ENCODE data around the gene CFAP46. TPM values are rescaled to one million over a fixed set of nuclear protein-coding genes. Genes with fewer than 3 reads are reported as not detected.

CFAP46 gene
- 1.5 TPM for polyA plus RNA-seq (2013, experiment 1 of 2)
- 1.4 TPM for polyA plus RNA-seq (2013, experiment 2 of 2)

DNA sequence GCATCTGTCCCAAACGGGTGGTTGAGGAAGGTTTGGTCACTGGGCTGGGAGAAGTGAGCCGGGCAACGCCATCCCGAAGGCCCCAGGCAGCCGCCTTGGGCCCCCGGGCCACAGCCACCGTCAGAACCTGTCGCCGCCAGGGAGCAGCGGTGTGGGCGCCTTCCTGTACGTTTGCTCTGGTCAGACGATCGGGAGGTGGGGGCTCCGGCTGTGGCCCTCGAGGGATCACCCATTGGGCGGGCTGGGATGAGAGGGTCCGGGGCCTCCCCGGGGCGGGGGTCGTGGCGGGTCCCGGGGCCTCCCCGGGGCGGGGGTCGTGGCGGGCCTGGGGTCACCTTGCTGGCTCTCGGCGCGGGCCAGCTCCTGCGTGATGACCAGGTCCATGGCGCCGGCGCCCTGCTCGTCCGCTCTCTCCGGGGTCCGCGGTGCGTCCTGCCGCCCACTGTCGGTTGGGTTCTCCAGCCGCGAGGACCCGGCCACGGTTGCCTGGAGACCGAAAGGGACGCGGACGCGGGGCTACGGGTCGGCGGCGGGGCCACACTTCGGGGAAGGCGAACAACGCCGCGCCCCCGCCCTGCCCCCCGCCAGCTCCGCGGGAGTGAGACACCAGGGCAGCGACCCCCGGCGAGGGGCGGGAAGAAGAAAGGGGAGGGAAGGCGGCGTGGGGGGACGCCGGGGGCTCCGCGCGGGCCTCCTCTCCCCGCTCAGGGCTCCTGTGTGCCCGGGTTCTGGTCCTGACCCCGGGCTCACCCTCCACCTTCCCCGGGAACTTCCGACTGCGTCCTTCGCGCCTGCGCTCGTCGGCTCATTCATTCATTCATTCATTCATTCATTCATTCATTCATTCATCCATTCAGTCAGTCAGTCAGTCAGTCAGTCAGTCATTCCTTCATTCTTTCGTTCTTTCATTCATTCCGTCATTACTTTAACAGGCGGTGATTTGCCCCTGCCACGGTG is at the start of gene CFAP46:
Gene CFAP46, minus strand, starts transcription at position 470 of the 957 bp plus-strand sequence. Its CDS starts 86 bp downstream, at position 384.
- Histone ChIP-seq H2BK5ac (ENCODE audit: low read length) (no peak within 1 kb of the TSS), H3K4me3 (ENCODE audit: low read length in 2 of 2) (peak within 1 kb of the TSS; percentile 56 to 79), H3K36me3 (replicated peaks in 1 of 2; ENCODE audit: control insufficient read depth in 2 of 2, insufficient read depth in 2 of 2, low read length in 2 of 2) (no peaks in the 10 kb centered on the region), H3K9me3 (replicated peaks in 1 of 2; ENCODE audit: control insufficient read depth in 2 of 2, insufficient read depth in 1 of 2, low read depth in 1 of 2, low read length in 2 of 2) (no peaks in the 10 kb centered on the region), H2BK120ac (ENCODE audit: low read depth, low read length) (no peak within 1 kb of the TSS), H3K23ac (ENCODE audit: low read depth, low read length, poor library complexity) (peak within 1 kb of the TSS; percentile 66), H3K18ac (ENCODE audit: low read length) (peak within 1 kb of the TSS; percentile 87), H2BK12ac (ENCODE audit: low read length) (no peak within 1 kb of the TSS), H3K4me1 (ENCODE audit: control insufficient read depth in 2 of 2, insufficient read depth in 1 of 2, low read depth in 1 of 2, low read length in 2 of 2) (peaks cover 5 to 7% of the 10 kb centered on the region in 2 donors), H3K4me2 (ENCODE audit: insufficient read depth, low read length, poor library complexity, severe bottlenecking) (peak within 1 kb of the TSS; percentile 79), H2BK15ac (ENCODE audit: low read length) (no peak within 1 kb of the TSS), H3K4ac (ENCODE audit: low read length) (no peak within 1 kb of the TSS), H3K9ac (ENCODE audit: low read depth, low read length, poor library complexity) (peak within 1 kb of the TSS; percentile 67), H3K27me3 (ENCODE audit: control insufficient read depth in 3 of 3, insufficient read depth in 3 of 3, low read depth in 1 of 3, low read length in 3 of 3) (peaks cover 0 to 27% (median 0%) of the 10 kb centered on the region in 3 experiments), H3K27ac (replicated peaks; ENCODE audit: low read length) (no peak within 1 kb of the TSS), H4K8ac (ENCODE audit: low read depth, low read length) (no peak within 1 kb of the TSS), H4K91ac (ENCODE audit: low read depth, low read length, poor library complexity) (no peak within 1 kb of the TSS), H3K14ac (ENCODE audit: low read length) (peak within 1 kb of the TSS; percentile 84), H3K79me1 (ENCODE audit: low read depth, low read length) (peaks cover 3% of the 10 kb centered on the region), H2AFZ (ENCODE audit: low read length) (peak within 1 kb of the TSS; percentile 98), H2AK5ac (ENCODE audit: low read depth, low read length) (peak within 1 kb of the TSS; percentile 26)
- no CpG with 5 or more reads among the region's 90 CpGs for WGBS, 2 donors (ENCODE audit: extremely low coverage in 2 of 2, insufficient read length in 2 of 2, insufficient replicate concordance in 1 of 2)
- DNase-seq (ENCODE audit: low spot score), result peak; percentile 71

DNA sequence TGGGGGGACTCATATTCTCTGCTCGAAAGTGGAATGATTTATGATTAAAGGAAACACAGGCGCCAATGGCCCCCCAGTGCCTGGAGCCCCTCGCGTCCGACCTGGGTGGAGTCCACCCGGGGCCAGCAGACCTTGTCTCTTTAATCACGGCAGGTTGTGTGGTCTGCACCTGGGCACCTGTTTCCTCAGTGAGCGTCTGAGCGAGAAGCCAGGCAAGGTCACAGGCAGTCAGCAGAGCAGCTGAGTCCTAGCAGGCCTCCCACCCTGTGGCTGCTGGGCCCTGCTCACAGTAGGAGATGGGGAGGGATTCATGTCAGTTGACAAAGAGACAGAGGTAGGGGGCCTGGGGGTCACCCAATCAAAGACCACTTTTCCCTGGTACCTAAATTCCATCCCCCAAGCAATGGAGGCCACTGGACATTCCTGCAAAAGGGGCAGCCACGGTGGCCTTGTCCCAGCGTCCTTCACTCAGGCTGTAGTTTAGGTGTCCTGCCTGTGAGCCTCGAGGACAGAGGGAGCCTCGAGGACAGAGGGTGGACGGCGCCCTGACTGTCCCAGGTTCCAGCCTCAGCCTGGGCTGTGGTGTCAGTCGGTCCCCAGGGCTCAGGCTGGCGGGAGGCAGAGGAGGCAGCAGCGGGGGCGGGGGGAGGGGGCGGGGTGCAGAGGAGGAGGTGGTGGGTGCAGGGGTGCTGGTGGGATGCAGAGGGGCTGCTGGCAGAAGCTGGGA is 49.5 kb upstream of the CFAP46 start:
- peak overlapping the region; percentile 80 for H2BK5ac ChIP-seq (ENCODE audit: low read length)
- H3K14ac ChIP-seq (ENCODE audit: low read length), result no peak overlapping the region
- H2BK120ac ChIP-seq (ENCODE audit: low read depth, low read length), result no peak overlapping the region
- no peak overlapping the region for H4K8ac ChIP-seq (ENCODE audit: low read depth, low read length)
- peak overlapping the region; percentile 91 for H2AK5ac ChIP-seq (ENCODE audit: low read depth, low read length)
- DNase-seq (ENCODE audit: low spot score), result no peak
- H3K27ac ChIP-seq (replicated peaks; ENCODE audit: low read length), result no peak overlapping the region
- peak overlapping the region; percentile 34 for H3K9ac ChIP-seq (ENCODE audit: low read depth, low read length, poor library complexity)
- peaks cover 0 to 44% (median 0%) of the 10 kb centered on the region in 3 experiments for H3K27me3 ChIP-seq (ENCODE audit: control insufficient read depth in 3 of 3, insufficient read depth in 3 of 3, low read depth in 1 of 3, low read length in 3 of 3)
- H3K18ac ChIP-seq (ENCODE audit: low read length), result peak overlapping the region; percentile 78
- H3K36me3 ChIP-seq (replicated peaks in 1 of 2; ENCODE audit: control insufficient read depth in 2 of 2, insufficient read depth in 2 of 2, low read length in 2 of 2), result no peaks in the 10 kb centered on the region
- H3K4me1 ChIP-seq (ENCODE audit: control insufficient read depth in 2 of 2, insufficient read depth in 1 of 2, low read depth in 1 of 2, low read length in 2 of 2), result peaks cover 2 to 4% of the 10 kb centered on the region in 2 donors
- no peak overlapping the region for H3K4me3 ChIP-seq (ENCODE audit: low read length in 2 of 2)
- peak overlapping the region; percentile 5 for H2BK12ac ChIP-seq (ENCODE audit: low read length)
- H2AFZ ChIP-seq (ENCODE audit: low read length), result no peak overlapping the region
- H2BK15ac ChIP-seq (ENCODE audit: low read length), result no peak overlapping the region
- H3K23ac ChIP-seq (ENCODE audit: low read depth, low read length, poor library complexity), result no peak overlapping the region
- no peak overlapping the region for H3K4me2 ChIP-seq (ENCODE audit: insufficient read depth, low read length, poor library complexity, severe bottlenecking)
- no CpG with 5 or more reads among the region's 20 CpGs for WGBS, 2 donors (ENCODE audit: extremely low coverage in 2 of 2, insufficient read length in 2 of 2, insufficient replicate concordance in 1 of 2)
- H3K4ac ChIP-seq (ENCODE audit: low read length), result no peak overlapping the region
- H3K9me3 ChIP-seq (replicated peaks in 1 of 2; ENCODE audit: control insufficient read depth in 2 of 2, insufficient read depth in 1 of 2, low read depth in 1 of 2, low read length in 2 of 2), result peaks cover 0 to 1% of the 10 kb centered on the region in 2 donors
- H4K91ac ChIP-seq (ENCODE audit: low read depth, low read length, poor library complexity), result no peak overlapping the region
- peaks cover 2% of the 10 kb centered on the region for H3K79me1 ChIP-seq (ENCODE audit: low read depth, low read length)

DNA sequence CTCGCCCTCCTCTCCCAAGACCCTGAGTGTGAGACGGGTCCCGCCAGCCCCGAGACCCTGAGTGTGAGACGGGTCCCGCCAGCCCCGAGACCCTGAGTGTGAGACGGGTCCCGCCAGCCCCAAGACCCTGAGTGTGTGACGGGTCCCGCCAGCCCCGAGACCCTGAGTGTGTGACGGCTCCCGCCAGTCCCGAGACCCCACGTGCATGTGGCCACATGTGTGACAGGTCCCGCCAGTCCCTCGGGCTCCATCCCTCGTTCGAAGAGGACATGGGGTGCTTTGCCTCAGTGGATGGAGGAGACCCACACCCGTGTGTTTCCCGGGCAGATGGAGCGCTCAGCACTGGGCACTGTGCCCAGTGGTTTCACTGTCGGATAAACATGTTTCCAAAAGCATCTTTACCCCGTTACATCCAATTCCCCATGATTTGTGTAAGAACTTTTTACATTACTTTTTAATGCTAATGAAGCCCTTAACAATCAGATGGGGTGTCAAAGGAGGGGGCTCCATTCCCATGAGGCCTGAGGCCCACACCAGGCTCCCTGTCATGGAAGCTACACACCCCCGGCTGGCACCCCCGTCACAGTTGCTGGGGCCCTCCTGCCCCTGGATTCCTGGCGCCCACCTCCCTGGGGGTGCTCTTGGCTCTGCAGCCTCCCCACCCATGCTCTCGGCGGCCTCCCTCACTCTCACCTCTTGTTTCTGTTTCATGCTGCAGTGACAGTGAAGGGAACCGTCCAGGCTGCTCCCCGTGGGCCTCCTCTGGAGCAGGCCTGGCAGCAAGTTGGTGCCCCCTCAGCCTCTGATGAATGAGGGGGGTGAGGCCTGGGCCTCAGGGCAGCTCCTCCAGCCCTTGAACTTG is 48.5 kb upstream of the CFAP46 start:
- Histone ChIP-seq H3K4me3 (ENCODE audit: low read length in 2 of 2) (no peak overlapping the region), H3K79me1 (ENCODE audit: low read depth, low read length) (peaks cover 2% of the 10 kb centered on the region), H2BK12ac (ENCODE audit: low read length) (no peak overlapping the region), H2AK5ac (ENCODE audit: low read depth, low read length) (peak overlapping the region; percentile 1), H3K4me2 (ENCODE audit: insufficient read depth, low read length, poor library complexity, severe bottlenecking) (no peak overlapping the region), H3K9me3 (replicated peaks in 1 of 2; ENCODE audit: control insufficient read depth in 2 of 2, insufficient read depth in 1 of 2, low read depth in 1 of 2, low read length in 2 of 2) (peaks cover 0 to 1% of the 10 kb centered on the region in 2 donors), H3K27ac (replicated peaks; ENCODE audit: low read length) (no peak overlapping the region), H3K4ac (ENCODE audit: low read length) (no peak overlapping the region), H2AFZ (ENCODE audit: low read length) (no peak overlapping the region), H2BK120ac (ENCODE audit: low read depth, low read length) (no peak overlapping the region), H4K8ac (ENCODE audit: low read depth, low read length) (no peak overlapping the region), H3K9ac (ENCODE audit: low read depth, low read length, poor library complexity) (peak overlapping the region; percentile 34), H3K18ac (ENCODE audit: low read length) (peak overlapping the region; percentile 69), H4K91ac (ENCODE audit: low read depth, low read length, poor library complexity) (no peak overlapping the region), H3K14ac (ENCODE audit: low read length) (no peak overlapping the region), H2BK15ac (ENCODE audit: low read length) (no peak overlapping the region), H3K27me3 (ENCODE audit: control insufficient read depth in 3 of 3, insufficient read depth in 3 of 3, low read depth in 1 of 3, low read length in 3 of 3) (peaks cover 0 to 38% (median 0%) of the 10 kb centered on the region in 3 experiments), H2BK5ac (ENCODE audit: low read length) (no peak overlapping the region), H3K4me1 (ENCODE audit: control insufficient read depth in 2 of 2, insufficient read depth in 1 of 2, low read depth in 1 of 2, low read length in 2 of 2) (peaks cover 2 to 4% of the 10 kb centered on the region in 2 donors), H3K23ac (ENCODE audit: low read depth, low read length, poor library complexity) (peak overlapping the region; percentile 20), H3K36me3 (replicated peaks in 1 of 2; ENCODE audit: control insufficient read depth in 2 of 2, insufficient read depth in 2 of 2, low read length in 2 of 2) (no peaks in the 10 kb centered on the region)
- no peak for DNase-seq (ENCODE audit: low spot score)
- WGBS, 2 donors (ENCODE audit: extremely low coverage in 2 of 2, insufficient read length in 2 of 2, insufficient replicate concordance in 1 of 2), result no CpG with 5 or more reads among the region's 32 CpGs

All from neuronal stem cell (in vitro differentiated cells).